Measurements from ENCODE around the gene PNKP.

The PNKP gene

GRCh38 chr19:49847731-49848696 lies 19.4 kb downstream of the PNKP start:
- DNase-seq (ENCODE audit: low read depth in 1 of 2, low spot score in 1 of 2) = no peak

- DNase-seq (ENCODE audit: low read depth in 1 of 2, low spot score in 1 of 2) = no peak
These were observed 21.0 kb downstream of the PNKP start for GRCh38 chr19:49846408-49846807.

GRCh38 chr19:49845414-49845813 lies 22.0 kb downstream of the PNKP start:
- DNase-seq (ENCODE audit: low read depth in 1 of 2, low spot score in 1 of 2) = no peak

GRCh38 chr19:49844138-49845095 lies 23.0 kb downstream of the PNKP start:
- no peak for DNase-seq (ENCODE audit: low read depth in 1 of 2, low spot score in 1 of 2)

- no peak for DNase-seq (ENCODE audit: low read depth in 1 of 2, low spot score in 1 of 2)
These were observed 24.1 kb downstream of the PNKP start for GRCh38 chr19:49843265-49843664.

GRCh38 chr19:49840736-49841249 lies 26.6 kb downstream of the PNKP start:
- DNase-seq (ENCODE audit: low read depth in 1 of 2, low spot score in 1 of 2) = no peak

- DNase-seq (ENCODE audit: low read depth in 1 of 2, low spot score in 1 of 2) = no peak
These were observed 27.1 kb downstream of the PNKP start for GRCh38 chr19:49840321-49840720.

GRCh38 chr19:49839713-49840112 lies 27.7 kb downstream of the PNKP start:
- no peak for DNase-seq (ENCODE audit: low read depth in 1 of 2, low spot score in 1 of 2)

GRCh38 chr19:49838885-49839588 lies 28.3 kb downstream of the PNKP start:
- no peak for DNase-seq (ENCODE audit: low read depth in 1 of 2, low spot score in 1 of 2)

GRCh38 chr19:49837425-49837824 lies 30.0 kb downstream of the PNKP start:
- no peak for DNase-seq (ENCODE audit: low read depth in 1 of 2, low spot score in 1 of 2)

GRCh38 chr19:49837009-49837310 lies 30.4 kb downstream of the PNKP start:
- no peak for DNase-seq (ENCODE audit: low read depth in 1 of 2, low spot score in 1 of 2)

GRCh38 chr19:49836176-49837008 lies 31.0 kb downstream of the PNKP start:
- no peak for DNase-seq (ENCODE audit: low read depth in 1 of 2, low spot score in 1 of 2)

- DNase-seq (ENCODE audit: low read depth in 1 of 2, low spot score in 1 of 2) = no peak
These were observed 31.8 kb downstream of the PNKP start for GRCh38 chr19:49835562-49835961.

- no peak for DNase-seq (ENCODE audit: low read depth in 1 of 2, low spot score in 1 of 2)
These were observed 33.8 kb downstream of the PNKP start for GRCh38 chr19:49833599-49833998.

GRCh38 chr19:49832556-49832955 lies 34.8 kb downstream of the PNKP start:
- DNase-seq (ENCODE audit: low read depth in 1 of 2, low spot score in 1 of 2) = no peak

GRCh38 chr19:49831592-49831991 lies 35.8 kb downstream of the PNKP start:
- no peak for DNase-seq (ENCODE audit: low read depth in 1 of 2, low spot score in 1 of 2)

GRCh38 chr19:49830766-49831165 lies 36.6 kb downstream of the PNKP start:
- DNase-seq (ENCODE audit: low read depth in 1 of 2, low spot score in 1 of 2) = no peak

- DNase-seq (ENCODE audit: low read depth in 1 of 2, low spot score in 1 of 2) = no peak
These were observed 37.7 kb downstream of the PNKP start for GRCh38 chr19:49829721-49830120.

- no peak for DNase-seq (ENCODE audit: low read depth in 1 of 2, low spot score in 1 of 2)
These were observed 38.2 kb downstream of the PNKP start for GRCh38 chr19:49829200-49829599.

- DNase-seq (ENCODE audit: low read depth in 1 of 2, low spot score in 1 of 2) = no peak
These were observed 40.3 kb downstream of the PNKP start for GRCh38 chr19:49827034-49827433.
